ENCODE measurements around the gene REV3L.

Gene REV3L

GRCh38 chr6:111282515-111282914 lies 200.5 kb downstream of the REV3L start:
- no peak overlapping the region for H3K4me3 ChIP-seq (ENCODE audit: severe bottlenecking)
- H3K27ac ChIP-seq (ENCODE audit: poor library complexity, severe bottlenecking) = no peak overlapping the region
- no peaks in the 10 kb centered on the region for H3K4me1 ChIP-seq (ENCODE audit: insufficient read depth, poor library complexity, severe bottlenecking)
- no peaks in the 10 kb centered on the region for H3K27me3 ChIP-seq (ENCODE audit: insufficient read depth, poor library complexity, severe bottlenecking)
- no peak for DNase-seq (ENCODE audit: low spot score)
- no peak for ATAC-seq (ENCODE audit: low read depth)
- TF ChIP-seq, protein P1, sequence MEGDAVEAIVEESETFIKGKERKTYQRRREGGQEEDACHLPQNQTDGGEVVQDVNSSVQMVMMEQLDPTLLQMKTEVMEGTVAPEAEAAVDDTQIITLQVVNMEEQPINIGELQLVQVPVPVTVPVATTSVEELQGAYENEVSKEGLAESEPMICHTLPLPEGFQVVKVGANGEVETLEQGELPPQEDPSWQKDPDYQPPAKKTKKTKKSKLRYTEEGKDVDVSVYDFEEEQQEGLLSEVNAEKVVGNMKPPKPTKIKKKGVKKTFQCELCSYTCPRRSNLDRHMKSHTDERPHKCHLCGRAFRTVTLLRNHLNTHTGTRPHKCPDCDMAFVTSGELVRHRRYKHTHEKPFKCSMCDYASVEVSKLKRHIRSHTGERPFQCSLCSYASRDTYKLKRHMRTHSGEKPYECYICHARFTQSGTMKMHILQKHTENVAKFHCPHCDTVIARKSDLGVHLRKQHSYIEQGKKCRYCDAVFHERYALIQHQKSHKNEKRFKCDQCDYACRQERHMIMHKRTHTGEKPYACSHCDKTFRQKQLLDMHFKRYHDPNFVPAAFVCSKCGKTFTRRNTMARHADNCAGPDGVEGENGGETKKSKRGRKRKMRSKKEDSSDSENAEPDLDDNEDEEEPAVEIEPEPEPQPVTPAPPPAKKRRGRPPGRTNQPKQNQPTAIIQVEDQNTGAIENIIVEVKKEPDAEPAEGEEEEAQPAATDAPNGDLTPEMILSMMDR (IDR thresholded peaks at IDR 0.05; ENCODE audit: poor library complexity, severe bottlenecking) = no peak
- H3K9me3 ChIP-seq (ENCODE audit: severe bottlenecking) = no peaks in the 10 kb centered on the region
- peaks cover 16% of the 10 kb centered on the region for H3K36me3 ChIP-seq (ENCODE audit: low read depth)

- no peaks in the 10 kb centered on the region for H3K4me1 ChIP-seq (ENCODE audit: insufficient read depth, poor library complexity, severe bottlenecking)
- TF ChIP-seq, protein P1 (IDR thresholded peaks at IDR 0.05; ENCODE audit: poor library complexity, severe bottlenecking) = no peak
- no peaks in the 10 kb centered on the region for H3K27me3 ChIP-seq (ENCODE audit: insufficient read depth, poor library complexity, severe bottlenecking)
- H3K4me3 ChIP-seq (ENCODE audit: severe bottlenecking) = no peak overlapping the region
- peaks cover 34% of the 10 kb centered on the region for H3K36me3 ChIP-seq (ENCODE audit: low read depth)
- H3K27ac ChIP-seq (ENCODE audit: poor library complexity, severe bottlenecking) = no peak overlapping the region
- DNase-seq (ENCODE audit: low spot score) (no peak), ATAC-seq (ENCODE audit: low read depth) (no peak)
- no peaks in the 10 kb centered on the region for H3K9me3 ChIP-seq (ENCODE audit: severe bottlenecking)
Observed at GRCh38 chr6:111280445-111280955, 202.5 kb downstream of the REV3L start.

- TF ChIP-seq, protein P1 (IDR thresholded peaks at IDR 0.05; ENCODE audit: poor library complexity, severe bottlenecking) = no peak
- ATAC-seq (ENCODE audit: low read depth) = no peak
- Histone ChIP-seq H3K4me1 (ENCODE audit: insufficient read depth, poor library complexity, severe bottlenecking) (no peaks in the 10 kb centered on the region), H3K36me3 (ENCODE audit: low read depth) (peaks cover 51% of the 10 kb centered on the region), H3K27me3 (ENCODE audit: insufficient read depth, poor library complexity, severe bottlenecking) (no peaks in the 10 kb centered on the region), H3K4me3 (ENCODE audit: severe bottlenecking) (no peak overlapping the region), H3K9me3 (ENCODE audit: severe bottlenecking) (peaks cover 3% of the 10 kb centered on the region), H3K27ac (ENCODE audit: poor library complexity, severe bottlenecking) (no peak overlapping the region)
- no peak for DNase-seq (ENCODE audit: low spot score)
Observed at GRCh38 chr6:111278731-111279130, 204.3 kb downstream of the REV3L start.

DNA sequence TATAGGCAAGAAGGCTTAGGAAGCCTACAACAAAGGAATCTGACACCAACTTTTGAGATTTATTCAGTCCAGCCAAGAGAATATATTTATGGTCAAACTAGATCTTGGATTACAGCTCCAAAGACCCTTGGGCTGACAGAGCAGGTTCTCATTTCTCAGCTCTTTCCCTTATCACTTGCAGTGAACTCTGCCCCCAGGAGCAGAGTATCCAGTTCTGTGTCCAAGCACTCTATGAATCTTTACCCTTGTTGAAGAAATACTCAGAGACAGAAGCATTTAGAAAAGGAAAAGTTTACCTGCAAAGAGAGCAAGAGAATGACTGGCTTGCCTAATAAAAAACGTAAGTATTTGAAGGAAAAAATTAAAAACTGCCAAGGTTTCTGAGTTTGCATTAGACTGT lies 205.2 kb downstream of the REV3L start:
- no peak for ATAC-seq (ENCODE audit: low read depth)
- peaks cover 55% of the 10 kb centered on the region for H3K36me3 ChIP-seq (ENCODE audit: low read depth)

DNA sequence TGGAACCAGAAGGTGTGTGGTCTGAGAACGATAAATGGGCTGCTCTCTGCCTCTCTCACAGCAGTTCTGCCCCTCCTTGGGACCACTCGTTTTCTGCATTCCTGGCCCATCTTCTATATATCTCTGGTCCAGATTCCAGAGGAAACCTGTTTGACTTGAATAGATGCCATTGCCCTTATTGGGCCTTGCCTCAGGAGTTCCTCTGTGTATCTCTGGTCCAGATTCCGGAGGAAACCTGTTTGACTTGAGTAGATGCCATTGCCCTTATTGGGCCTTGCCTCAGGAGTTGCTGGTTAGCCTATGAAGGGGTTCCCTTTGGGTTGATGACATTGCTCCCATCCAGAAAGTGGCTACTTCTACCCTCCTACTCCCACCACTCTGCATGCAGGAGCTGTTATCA lies 206.3 kb downstream of the REV3L start:
- TF ChIP-seq, protein P1 (IDR thresholded peaks at IDR 0.05; ENCODE audit: poor library complexity, severe bottlenecking) = no peak
- peaks cover 60% of the 10 kb centered on the region for H3K36me3 ChIP-seq (ENCODE audit: low read depth)
- no peak overlapping the region for H3K27ac ChIP-seq (ENCODE audit: poor library complexity, severe bottlenecking)
- no peaks in the 10 kb centered on the region for H3K4me1 ChIP-seq (ENCODE audit: insufficient read depth, poor library complexity, severe bottlenecking)
- peaks cover 3% of the 10 kb centered on the region for H3K9me3 ChIP-seq (ENCODE audit: severe bottlenecking)
- H3K27me3 ChIP-seq (ENCODE audit: insufficient read depth, poor library complexity, severe bottlenecking) = no peaks in the 10 kb centered on the region
- DNase-seq (ENCODE audit: low spot score) = no peak
- no peak for ATAC-seq (ENCODE audit: low read depth)
- no peak overlapping the region for H3K4me3 ChIP-seq (ENCODE audit: severe bottlenecking)

More for the DNA sequence above, 205.2 kb downstream of the REV3L start:
- Histone ChIP-seq H3K27me3 (ENCODE audit: insufficient read depth, poor library complexity, severe bottlenecking) (no peaks in the 10 kb centered on the region), H3K4me1 (ENCODE audit: insufficient read depth, poor library complexity, severe bottlenecking) (no peaks in the 10 kb centered on the region), H3K4me3 (ENCODE audit: severe bottlenecking) (no peak overlapping the region), H3K9me3 (ENCODE audit: severe bottlenecking) (peaks cover 3% of the 10 kb centered on the region), H3K27ac (ENCODE audit: poor library complexity, severe bottlenecking) (no peak overlapping the region)
- TF ChIP-seq, protein P1 (IDR thresholded peaks at IDR 0.05; ENCODE audit: poor library complexity, severe bottlenecking) = no peak
- DNase-seq (ENCODE audit: low spot score) = no peak

Measured in RWPE2 (cell line).